ENCODE results near the gene KIF20A.

GRCh38 chr5:138233280-138233679, 54.4 kb downstream of the KIF20A start:
- TF ChIP-seq POLR2A (IDR thresholded peaks at IDR 0.05; ENCODE audit: low read depth, low read length) (no peak), POLR2AphosphoS5 (IDR thresholded peaks at IDR 0.05; ENCODE audit: low read depth, low read length) (no peak), TAF1 (IDR thresholded peaks at IDR 0.05; ENCODE audit: borderline replicate concordance, low read depth, low read length) (no peak)

All from GM12892 (cell line).